Measurements from ENCODE around the gene NANOS2.
A peak's percentile ranks its signal among the peaks of the same experiment; 100 is the strongest.

NANOS2 gene

DNA sequence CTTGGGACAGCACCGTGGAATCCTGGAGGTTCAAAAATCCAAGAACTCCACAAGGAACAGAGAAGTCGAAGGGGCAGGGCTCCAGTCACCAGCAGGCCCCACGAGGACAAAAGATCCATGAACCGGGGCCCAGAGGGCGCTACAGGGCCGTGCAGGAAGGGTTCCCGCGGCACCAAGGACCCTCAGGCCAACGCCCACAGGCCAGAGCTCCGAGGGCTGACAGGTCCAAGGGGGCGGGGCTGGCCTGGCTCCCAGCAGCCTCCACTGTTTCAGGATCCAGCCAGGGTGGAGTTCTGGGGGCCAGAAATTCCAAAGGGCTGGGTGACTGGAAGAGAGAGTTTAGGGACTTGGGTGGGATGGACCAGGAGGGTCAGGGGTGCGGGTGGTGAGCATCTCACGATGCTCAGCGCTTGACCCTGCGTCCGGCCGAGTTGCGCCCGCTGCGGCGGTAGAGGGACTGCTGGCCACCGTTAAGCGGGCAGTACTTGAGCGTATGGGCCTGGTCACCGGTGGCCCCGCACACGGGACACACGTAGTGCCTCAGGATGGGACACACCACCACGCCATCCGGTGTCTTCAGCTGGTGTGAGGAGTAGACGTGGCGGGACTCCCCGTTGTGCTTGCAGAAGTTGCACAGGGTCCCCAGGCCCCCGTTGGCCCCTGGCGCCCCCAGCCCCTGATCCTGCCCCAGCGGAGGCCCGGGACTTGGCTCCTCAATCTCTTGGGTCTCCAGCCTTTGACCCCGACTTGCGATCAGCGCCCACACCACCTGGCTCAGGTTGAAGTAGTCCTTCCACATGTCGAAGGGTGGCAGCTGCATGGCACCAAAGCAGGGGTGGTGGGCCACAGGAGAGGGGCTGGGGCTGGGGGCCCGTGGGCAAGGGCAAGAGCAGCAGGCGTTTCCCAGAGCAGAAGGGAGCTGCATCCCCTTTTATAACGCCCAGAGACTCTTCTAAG, at the start of gene NANOS2:
TSS of gene NANOS2 (minus strand) at position 905 of the 957 bp plus-strand sequence. CDS start at position 820, 85 bp downstream.
- peak; percentile 7 for DNase-seq (ENCODE audit: low read depth)

DNA sequence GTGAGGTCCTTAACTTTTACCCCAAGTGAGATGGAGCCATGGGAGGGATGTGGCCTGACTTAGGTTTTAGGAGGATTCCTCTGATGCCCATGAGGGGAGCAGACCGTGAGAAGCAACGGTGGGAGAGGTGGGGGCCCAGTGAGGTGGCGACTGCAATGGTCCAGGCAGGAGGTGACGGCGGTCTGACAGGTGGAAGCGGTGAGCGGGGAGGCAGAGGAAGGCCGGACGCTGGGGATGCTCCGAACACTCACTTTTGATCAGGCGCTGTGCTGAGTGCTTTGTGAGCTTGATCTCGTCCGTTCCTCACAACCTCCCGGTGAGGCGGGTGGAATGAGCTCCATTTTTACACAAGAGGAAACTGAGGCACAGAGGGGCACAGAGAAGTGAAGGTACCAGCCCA, 47.4 kb upstream of the NANOS2 start:
- no peak for DNase-seq (ENCODE audit: low read depth)

DNA sequence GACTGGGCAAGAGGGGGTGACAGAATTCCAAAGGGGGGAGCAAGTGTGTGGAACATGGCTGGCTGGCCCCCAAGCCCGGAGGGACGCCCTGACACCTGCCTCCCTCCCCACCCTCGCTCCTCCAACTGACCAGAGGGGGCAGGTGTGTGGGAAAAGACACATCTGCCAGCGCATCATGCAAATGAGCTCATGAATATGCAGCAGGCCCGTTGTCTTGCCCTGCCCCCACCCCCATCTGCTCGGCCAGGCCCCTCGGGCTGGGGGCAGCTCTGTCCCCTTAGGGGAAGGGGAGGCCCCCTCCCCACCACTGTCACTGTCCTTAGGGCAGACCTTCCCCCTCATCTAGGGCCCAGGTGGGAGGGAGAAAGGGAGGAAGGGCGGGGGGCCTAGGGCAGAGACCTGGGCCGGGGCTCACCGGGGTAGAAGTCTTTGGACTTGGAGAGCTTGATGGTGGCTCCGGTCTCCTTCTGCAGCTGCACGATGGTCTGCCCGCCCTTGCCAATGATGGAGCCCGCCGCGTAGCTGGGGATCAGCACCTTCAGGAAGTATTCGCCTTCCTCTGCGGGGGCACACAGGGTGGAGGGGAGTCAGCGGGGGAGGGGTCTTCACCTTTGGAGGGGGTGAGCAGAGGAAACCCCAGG, 46.1 kb upstream of the NANOS2 start:
- no peak for DNase-seq (ENCODE audit: low read depth)

DNA sequence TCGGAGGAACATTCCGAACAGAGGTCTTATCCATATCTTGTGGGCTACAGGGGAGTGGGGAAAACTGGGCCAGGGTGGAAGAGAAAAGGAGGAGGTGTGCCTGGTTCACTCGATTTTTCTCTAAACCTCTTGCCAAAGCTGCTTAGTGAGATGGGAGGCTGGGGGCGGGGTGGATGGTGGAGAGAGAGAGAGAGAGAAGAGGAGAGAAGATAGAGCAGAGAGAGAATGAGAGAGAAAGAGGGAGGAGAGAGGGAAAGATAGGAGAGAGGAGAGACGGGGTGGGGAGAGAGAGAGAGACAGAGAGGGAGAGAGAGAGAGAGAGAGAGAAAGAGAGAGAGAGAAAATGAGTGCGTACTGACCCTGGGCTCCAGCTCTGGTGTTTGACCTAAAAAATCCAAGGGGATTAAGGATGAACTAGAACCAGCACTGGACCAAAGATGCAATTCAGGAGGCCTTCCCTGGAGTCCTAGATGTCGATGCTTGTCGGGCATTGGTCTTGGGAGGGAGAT, 45.0 kb upstream of the NANOS2 start:
- DNase-seq (ENCODE audit: low read depth), result no peak

DNA sequence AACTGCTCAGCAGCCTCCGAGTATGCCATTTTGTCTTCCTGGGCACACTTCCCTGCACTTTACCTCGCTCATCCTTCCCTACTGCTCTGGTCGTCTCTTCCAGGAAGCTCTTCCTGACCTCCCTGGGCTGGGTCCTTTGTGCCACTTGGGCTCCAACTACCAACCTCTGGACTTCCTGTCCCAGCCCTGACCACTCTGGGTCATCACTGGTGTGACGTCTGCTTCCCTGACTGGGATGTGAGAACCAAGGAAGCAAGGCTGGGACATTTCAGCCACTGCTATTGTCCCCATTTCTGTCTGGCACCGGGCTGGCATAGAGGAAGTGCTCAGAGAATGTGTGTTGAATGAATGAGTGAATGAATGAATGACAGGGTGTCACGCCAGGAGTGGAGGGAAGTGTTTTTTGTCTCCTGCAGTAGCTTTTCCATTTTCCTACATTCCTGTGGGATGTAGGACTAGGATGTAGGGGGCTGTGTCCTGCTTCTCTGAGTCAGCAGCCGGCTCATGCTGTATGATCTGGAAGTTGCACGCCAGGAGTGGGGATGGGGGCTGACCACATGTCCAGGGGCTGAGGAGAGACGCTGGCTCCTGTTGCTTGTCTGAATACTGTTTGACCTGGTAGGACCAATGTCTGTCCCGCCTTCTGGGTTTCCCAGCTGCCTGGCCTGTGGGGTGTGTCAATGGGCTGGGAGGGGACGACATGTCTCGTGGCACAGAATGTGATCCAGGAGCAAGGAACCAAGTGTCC, 44.4 kb upstream of the NANOS2 start:
- DNase-seq (ENCODE audit: low read depth), result no peak

DNA sequence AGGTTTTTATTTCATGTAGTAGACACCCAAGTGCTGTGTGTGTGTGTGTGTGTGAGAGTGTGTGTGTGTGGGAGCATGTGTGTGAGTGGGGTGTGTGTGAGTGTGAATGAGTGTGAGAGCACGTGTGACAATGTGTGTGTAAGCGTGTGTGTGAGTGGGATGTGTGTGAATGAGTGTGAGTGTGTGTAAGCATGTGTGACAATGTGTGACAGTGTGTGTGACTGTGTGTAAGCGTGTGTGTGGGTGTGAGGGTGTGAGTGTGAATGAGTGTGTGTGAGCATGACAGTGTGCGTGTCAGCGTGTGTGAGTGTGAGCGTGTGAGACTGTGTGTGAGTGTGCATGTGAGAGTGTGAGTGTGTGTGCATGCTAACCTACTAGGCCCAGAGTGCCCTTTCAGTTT, 43.7 kb upstream of the NANOS2 start:
- DNase-seq (ENCODE audit: low read depth), result no peak

DNA sequence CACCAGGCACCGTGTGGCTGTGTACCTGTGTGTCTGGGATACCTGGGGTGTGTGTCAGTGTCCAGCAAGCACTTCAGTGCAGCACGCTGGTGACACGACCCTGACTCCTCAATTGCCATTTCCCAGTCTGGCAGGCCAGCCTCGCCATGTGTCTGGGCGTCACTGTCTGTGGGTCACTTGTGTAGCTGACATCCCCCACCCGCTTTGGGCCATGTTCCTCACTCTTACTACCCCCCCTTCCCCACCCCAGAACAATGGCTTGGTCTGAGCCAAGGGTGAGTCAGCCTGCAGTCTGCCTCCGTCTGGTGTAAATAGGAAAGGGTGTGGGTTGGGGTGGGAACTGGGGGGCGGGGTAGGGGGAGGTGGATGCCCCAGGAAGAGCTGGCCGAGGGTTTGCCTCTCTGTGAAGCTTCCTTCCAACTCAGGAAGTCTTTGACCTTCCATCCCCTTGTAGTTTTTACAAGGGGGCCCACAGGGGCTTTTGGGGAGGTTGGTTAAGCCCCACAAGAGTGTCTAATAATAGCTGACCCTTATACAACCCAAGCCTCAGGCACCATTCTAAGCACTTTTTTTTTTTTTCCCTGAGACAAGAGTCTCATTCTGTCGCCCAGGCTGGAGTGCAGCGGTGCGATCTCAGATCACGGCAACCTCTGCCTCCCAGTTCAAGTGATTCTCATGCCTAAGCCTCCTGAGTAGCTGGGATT, 41.5 kb upstream of the NANOS2 start:
- DNase-seq (ENCODE audit: low read depth), result no peak

DNA sequence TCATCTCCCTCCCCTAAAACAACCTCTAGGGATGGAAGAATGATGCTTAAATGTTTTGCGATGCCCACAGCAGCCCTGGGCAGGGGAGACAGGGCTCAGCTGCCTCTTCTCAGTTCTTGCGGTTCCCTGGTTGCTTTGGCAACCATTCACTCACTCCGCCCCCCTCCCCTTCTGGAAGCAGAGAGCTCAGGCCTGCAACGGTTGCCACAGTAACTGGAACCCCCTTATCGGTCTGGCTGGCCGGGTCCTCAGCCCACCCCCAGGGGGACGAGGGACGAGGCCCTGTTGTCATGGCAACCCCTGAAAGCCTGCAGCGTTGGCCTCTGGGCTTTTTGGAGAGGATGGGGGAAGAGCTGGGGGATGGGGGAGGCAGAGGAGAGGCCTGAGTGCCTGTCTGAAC, 39.6 kb upstream of the NANOS2 start:
- no peak for DNase-seq (ENCODE audit: low read depth)

DNA sequence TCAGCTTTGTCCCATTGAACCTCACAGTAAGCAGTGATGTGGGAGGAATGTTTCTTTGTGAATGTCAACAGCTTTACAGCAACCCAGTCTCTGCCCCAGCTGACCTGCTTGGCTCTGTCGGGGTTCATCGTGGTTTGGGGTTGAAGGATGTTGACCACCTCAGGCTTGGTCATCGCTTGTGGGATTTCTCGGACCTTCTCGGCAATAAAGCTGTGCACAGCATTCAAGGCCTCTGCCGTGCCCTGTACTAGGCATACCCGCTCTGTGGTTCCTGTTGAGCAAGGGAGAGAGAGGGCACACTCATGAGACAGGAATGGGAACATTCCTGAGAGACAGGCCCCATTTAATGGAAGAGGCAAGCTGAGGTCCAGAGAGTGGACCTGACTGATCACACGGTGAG, 39.1 kb upstream of the NANOS2 start:
- no peak for DNase-seq (ENCODE audit: low read depth)

DNA sequence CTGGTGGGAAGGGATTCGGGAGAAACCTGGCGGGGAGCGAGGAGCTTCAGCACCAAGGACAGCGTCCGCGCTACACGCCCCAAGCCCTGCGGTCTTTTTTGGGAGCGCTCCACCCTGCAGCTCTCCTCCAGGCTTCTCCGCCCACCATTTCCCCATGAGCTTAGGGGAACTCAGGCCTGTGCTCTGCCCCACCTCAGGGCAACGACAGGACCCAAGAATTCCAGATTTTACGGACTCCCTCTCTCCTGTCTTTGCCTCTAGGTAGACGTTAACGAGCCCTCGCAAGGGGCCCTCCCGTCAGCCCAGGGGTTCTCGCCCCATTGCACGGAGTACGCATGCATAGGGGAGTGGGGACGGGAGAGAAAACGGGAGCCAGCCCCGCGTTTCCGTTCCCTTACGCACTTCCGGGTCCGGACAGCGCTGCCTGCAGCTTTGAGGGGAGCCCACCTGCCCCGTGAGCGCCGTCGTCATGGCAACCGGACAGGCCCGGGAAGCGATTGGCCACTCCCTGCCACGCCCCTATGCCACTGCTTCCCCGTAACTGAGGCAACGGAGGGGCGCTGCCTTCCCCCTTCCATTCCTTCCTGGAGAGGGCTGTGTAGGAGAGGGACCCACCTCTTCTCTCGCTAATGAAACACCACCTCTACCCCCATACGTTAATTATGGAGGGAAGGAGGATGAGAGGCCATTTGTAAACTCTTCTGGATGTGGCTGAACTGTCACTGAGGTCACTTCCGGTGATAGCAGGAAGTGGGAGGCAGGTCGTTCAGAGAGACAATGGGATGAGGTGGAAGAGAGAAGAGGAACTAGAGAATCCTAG, 38.3 kb upstream of the NANOS2 start:
- DNase-seq (ENCODE audit: low read depth), result peak; percentile 58

DNA sequence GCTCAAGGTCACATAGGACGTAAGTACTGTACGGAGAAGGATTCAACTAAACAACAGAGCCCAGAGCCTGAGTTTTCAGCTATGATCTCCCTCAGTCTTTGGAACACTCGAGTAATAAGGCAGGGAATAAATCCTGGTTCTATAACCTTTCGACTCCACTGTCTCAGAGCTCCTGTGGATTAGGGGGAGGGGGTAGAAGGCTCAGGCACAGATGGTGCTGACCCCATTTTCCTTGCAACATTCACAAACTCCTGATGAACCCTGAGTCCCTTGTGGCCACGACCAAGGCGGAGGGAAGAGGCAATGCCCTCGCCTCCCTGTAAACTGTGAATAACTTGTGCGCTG, 37.7 kb upstream of the NANOS2 start:
- DNase-seq (ENCODE audit: low read depth), result no peak

DNA sequence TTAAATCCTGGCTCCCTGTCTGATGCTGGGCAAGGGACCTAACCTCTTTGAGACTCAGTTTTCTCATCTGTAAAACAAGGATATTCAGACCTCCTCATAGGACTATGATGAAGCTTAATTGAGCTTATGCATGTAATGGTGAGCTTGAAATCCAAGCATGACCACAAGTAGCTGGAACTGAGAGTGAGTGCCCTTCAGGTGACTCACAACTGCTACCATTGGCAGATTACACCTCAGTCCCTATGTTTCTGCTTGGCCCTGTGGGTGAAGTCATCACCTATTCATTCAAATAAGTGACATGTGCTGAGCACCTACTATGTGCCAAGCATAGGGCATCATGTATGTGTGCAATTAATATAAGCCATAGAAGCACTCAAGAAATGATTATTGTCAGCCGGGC, 33.3 kb upstream of the NANOS2 start:
- peak; percentile 8 for DNase-seq (ENCODE audit: low read depth)

DNA sequence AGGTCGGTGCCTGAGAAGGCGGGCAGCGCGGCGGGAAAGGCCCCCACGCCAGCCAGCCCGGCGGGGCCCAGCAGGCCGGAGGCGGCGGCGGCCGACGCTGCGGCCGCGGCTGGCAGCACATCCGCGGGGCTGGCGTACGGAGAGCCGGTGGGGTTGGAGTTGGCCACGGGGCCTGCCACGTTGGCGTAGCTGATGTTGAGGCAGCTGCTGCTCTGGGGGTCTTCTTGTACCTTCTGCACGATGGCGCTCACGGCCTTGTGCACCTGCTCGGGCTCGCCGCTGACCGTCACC, 25.9 kb upstream of the NANOS2 start:
- DNase-seq (ENCODE audit: low read depth), result no peak

DNA sequence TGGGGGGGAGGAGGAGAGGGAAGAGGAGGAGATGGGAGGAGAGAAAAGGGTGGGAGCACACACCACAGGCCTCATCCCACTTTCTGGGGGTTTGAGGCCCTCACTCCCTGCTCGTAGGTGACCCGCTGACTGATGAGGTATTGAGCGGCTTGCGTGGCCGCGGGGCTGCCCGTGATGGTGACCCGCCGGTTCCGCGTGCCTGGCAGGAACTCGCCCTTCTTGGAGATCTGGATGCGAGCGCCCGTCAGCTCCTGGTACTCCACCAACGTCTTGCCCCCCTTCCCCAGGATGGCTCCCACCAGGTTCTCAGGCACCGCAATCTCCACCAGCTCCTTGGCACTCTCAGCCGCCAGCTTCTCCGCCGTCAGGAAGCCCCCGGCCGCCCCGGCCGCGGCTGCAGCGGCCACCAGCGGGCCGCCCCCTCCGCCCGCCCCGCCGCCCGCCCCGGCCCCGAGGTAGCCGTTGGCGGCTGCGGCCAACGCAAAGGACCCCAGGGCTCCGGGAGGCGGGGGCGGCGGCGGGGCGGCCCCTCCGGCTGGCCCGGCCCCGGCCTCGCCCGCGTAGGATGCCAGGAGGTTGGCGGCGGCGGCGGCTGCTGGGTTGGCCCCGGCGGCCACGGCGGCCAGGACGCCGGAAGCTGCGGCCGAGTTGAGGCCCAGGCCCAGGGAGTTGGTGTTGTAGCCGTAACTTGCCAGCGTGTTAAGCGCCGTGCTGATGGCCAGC, 25.4 kb upstream of the NANOS2 start:
- peak; percentile 7 for DNase-seq (ENCODE audit: low read depth)

DNA sequence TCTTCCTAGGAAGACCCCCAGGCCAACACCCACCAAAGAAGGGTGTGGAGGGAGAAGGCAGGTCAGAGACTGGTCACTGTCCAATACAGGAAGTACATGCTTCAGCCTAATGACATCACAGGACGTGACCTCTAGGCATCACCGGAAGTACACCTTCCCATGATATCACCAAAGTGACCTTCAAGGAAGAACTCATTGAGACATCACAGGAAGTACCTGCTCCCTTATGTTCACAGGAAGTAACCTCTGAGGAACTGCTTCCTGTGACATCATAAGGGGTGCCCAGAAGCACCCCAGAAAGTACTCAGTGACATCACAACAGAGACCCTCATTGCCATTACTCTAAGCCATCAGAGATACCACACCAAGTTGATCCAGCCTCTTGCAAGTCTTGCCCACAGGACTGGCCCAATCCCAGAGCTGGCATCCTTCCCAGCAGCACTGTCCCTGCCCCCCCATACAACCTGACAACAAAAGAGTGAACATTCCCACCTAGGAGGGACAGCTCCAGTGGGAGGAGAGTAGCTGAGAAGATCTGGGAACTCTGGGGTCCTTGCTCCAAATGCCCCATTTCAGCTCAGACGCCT, 24.2 kb upstream of the NANOS2 start:
- no peak for DNase-seq (ENCODE audit: low read depth)

DNA sequence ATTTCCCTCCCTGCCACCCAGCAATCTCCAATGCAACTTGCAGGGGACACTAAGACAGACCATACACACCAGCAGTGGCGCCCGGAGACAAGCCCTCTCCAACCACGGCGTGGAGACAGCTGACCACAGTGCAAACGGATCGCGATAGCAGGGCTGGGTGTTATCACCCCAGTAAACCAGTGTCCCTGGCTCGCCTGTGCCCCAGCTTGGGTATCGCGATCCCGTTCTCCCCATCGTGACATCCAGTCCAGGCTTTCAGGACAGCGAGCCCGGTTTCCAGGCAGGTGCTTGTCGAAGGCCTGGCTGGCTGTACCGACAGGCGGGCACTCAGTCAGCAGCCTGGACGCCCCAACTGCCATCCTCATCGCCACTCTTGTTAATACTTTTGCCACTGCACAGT, 20.7 kb upstream of the NANOS2 start:
- no peak for DNase-seq (ENCODE audit: low read depth)

DNA sequence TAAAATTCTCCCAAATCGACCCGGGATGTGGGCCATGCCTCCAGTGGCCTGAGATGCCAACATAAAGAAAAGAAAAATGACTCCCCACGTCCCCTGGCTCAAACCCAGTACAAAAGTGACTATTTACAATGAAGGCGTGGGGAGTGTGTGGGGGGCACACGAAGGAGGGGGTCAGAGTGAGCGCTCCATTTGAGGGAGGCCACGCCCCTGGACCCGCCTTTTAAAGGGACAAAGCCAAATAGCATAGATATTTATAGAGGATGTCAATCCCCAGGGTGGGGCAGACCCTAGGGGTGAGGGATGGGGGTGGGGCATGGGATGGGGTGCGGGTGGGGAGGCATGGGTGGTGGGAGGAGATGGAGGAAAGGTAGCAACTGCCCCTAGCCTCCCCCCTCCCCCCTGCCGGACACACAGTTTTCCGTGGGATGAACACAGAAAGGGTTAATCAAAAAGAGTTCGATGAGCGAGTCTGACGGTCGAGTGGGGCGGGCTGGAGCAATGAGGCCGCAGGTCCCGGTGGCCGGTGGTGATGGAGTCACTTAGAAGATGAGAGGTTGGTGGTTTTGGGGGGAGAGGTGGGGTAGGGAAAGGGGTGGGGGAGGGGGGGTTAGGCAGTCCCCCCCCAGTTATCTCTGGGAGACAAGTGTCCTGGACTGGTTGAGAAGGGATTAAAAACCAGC, 20.1 kb upstream of the NANOS2 start:
- no peak for DNase-seq (ENCODE audit: low read depth)

DNA sequence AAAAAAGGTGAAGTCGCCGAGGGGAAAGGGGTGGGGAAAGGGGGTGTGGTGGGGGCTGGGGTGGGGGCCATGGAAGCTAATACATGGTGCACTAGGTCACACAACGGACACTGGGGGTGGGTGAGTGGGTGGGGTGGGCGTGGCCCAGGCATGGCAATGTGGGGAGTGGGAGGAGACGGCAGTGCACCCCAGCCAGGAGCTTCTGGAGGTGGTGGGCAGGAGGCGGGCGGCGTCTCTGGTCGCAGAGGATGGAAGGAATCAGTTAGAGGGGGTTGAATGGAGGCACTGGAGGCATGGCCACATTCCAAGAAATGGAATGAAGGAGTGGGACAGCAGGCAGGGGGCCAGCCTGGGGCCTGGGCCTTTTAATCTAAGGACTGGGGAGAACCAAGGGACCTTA, 19.2 kb upstream of the NANOS2 start:
- no peak for DNase-seq (ENCODE audit: low read depth)

DNA sequence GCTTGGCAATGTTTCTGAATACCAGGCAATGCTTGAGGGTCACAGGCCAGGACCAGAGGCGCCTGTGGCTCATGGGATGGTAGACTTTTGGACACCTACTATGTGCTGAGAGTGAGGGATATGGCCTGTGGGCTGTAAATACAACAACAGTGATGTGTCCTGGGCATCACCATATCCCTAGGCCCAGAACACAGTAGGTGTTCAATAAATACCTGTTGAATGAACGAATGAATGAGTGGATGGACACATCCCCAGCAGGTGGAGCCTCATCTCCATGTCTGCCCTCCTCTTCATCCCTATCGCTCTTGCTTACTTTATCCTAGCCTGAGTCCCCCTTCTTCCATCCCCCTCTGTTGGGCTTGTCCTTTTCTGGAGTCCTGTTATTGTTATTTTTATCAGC, 16.5 kb upstream of the NANOS2 start:
- no peak for DNase-seq (ENCODE audit: low read depth)

DNA sequence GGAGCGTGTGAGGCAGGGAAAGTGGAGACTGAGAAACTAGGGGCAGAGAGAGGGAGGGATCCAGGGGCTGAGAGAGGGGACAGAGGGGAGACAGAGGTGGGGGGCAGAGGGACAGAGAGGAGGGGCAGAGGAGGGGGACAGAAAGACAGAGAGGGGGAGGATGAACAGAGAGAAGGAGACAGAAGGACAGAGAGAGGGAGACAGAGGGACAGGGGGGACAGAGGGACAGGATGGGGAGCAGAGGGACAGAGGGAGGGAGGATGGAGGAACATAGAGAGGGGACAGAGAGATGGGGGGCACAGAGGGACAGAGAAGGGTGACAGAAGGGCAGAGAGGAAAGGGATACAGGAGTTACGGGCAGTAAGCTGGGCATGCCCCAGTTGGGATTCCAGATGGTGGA, 14.7 kb upstream of the NANOS2 start:
- DNase-seq (ENCODE audit: low read depth), result no peak

Measured in EH (cell line).